ENCODE measurements around the gene CHSY1. TPM values are rescaled to one million over a fixed set of nuclear protein-coding genes. Genes with fewer than 3 reads are reported as not detected.
A peak's percentile ranks its signal among the peaks of the same experiment; 100 is the strongest.

CHSY1 gene
- total RNA-seq, 1 donor from 2014 or later: 28.0 TPM

GRCh38 chr15:101283931-101284330 lies 32.1 kb upstream of the CHSY1 start:
- H3K27me3 ChIP-seq: no peaks in the 10 kb centered on the region
- no peaks in the 10 kb centered on the region for H3K4me1 ChIP-seq
- intact Hi-C loops (cut with DNase I): no loop called here
- no peak overlapping the region for H3K4me3 ChIP-seq
- H3K27ac ChIP-seq: no peak overlapping the region
- no peaks in the 10 kb centered on the region for H3K9me3 ChIP-seq
- TF ChIP-seq POLR2A (IDR thresholded peaks at IDR 0.05): no peak
- TF ChIP-seq, protein P1, sequence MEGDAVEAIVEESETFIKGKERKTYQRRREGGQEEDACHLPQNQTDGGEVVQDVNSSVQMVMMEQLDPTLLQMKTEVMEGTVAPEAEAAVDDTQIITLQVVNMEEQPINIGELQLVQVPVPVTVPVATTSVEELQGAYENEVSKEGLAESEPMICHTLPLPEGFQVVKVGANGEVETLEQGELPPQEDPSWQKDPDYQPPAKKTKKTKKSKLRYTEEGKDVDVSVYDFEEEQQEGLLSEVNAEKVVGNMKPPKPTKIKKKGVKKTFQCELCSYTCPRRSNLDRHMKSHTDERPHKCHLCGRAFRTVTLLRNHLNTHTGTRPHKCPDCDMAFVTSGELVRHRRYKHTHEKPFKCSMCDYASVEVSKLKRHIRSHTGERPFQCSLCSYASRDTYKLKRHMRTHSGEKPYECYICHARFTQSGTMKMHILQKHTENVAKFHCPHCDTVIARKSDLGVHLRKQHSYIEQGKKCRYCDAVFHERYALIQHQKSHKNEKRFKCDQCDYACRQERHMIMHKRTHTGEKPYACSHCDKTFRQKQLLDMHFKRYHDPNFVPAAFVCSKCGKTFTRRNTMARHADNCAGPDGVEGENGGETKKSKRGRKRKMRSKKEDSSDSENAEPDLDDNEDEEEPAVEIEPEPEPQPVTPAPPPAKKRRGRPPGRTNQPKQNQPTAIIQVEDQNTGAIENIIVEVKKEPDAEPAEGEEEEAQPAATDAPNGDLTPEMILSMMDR (IDR thresholded peaks at IDR 0.05): no peak
- no peak for TF ChIP-seq POLR2AphosphoS5 (IDR thresholded peaks at IDR 0.05; ENCODE audit: insufficient read depth in 1 of 2, low read depth in 1 of 2)
- peaks cover 3 to 73% of the 10 kb centered on the region in 2 donors for H3K36me3 ChIP-seq
- DNase-seq (ENCODE audit: extremely low spot score in 2 of 2): no peak

DNA sequence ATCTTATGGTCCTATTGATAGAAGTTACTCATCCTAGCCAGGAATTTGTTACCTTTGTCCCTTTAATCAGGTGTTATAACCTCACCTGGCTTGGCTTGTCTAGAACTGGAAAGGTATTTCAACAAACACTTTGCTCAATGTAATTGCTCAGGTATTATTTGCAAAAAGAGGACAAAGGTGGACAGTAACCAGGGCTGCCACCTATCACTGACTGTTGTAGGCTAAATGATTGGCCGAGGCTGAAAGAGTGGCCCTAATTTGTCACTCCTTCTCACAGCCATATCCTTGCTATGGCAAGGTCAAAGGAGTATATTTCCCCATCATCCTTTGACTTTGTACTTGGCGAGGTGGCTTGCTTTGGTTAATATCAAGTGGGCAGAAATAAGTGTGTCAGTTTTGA lies 28.2 kb upstream of the CHSY1 start:
- peaks cover 3 to 46% of the 10 kb centered on the region in 2 donors for H3K36me3 ChIP-seq

GRCh38 chr15:101277943-101278564 lies 26.2 kb upstream of the CHSY1 start:
- TF ChIP-seq, protein P1 (IDR thresholded peaks at IDR 0.05): no peak
- TF ChIP-seq POLR2AphosphoS5 (IDR thresholded peaks at IDR 0.05; ENCODE audit: insufficient read depth in 1 of 2, low read depth in 1 of 2) (no peak), POLR2A (IDR thresholded peaks at IDR 0.05) (no peak)
- intact Hi-C loops (cut with DNase I): no loop called here
- peak overlapping the region; percentile 82 for H3K27ac ChIP-seq
- DNase-seq (ENCODE audit: extremely low spot score in 2 of 2): no peak
- H3K36me3 ChIP-seq: peaks cover 0 to 46% of the 10 kb centered on the region in 2 donors
- peaks cover 19% of the 10 kb centered on the region for H3K4me1 ChIP-seq
- no peaks in the 10 kb centered on the region for H3K9me3 ChIP-seq
- H3K4me3 ChIP-seq: peak overlapping the region; percentile 87 to 94
- H3K27me3 ChIP-seq: no peaks in the 10 kb centered on the region

More for the DNA sequence above, 28.2 kb upstream of the CHSY1 start:
- Histone ChIP-seq H3K27ac (no peak overlapping the region), H3K9me3 (no peaks in the 10 kb centered on the region), H3K4me1 (peaks cover 19% of the 10 kb centered on the region), H3K4me3 (no peak overlapping the region), H3K27me3 (no peaks in the 10 kb centered on the region)
- intact Hi-C loops (cut with DNase I): no loop called here
- DNase-seq (ENCODE audit: extremely low spot score in 2 of 2): no peak
- no peak for TF ChIP-seq POLR2AphosphoS5 (IDR thresholded peaks at IDR 0.05; ENCODE audit: insufficient read depth in 1 of 2, low read depth in 1 of 2)
- TF ChIP-seq, protein P1 (IDR thresholded peaks at IDR 0.05): no peak
- no peak for TF ChIP-seq POLR2A (IDR thresholded peaks at IDR 0.05)

GRCh38 chr15:101277038-101277822 lies 25.4 kb upstream of the CHSY1 start, which contains the start of gene SELENOS:
Gene SELENOS (minus strand): TSS chr15:101277485. CDS start chr15:101277417, 68 bp downstream.
- no peak for DNase-seq (ENCODE audit: extremely low spot score in 2 of 2)
- Histone ChIP-seq H3K27ac (peak within 1 kb of the TSS; percentile 82), H3K27me3 (no peaks in the 10 kb centered on the region), H3K4me1 (peaks cover 19% of the 10 kb centered on the region), H3K4me3 (peak within 1 kb of the TSS; percentile 87 to 94), H3K36me3 (peaks cover 0 to 46% of the 10 kb centered on the region in 2 donors), H3K9me3 (no peaks in the 10 kb centered on the region)
- peak in 1 of 2 donors; percentile 77 for TF ChIP-seq POLR2AphosphoS5 (IDR thresholded peaks at IDR 0.05; ENCODE audit: insufficient read depth in 1 of 2, low read depth in 1 of 2)
- TF ChIP-seq, protein P1 (IDR thresholded peaks at IDR 0.05): peak in 1 of 3 experiments; percentile 28
- TF ChIP-seq POLR2A (IDR thresholded peaks at IDR 0.05): peak in 1 of 2 donors; percentile 93
- intact Hi-C loops (cut with DNase I): no loop called here
